HG03439 (cell line): ENCODE measurements around the gene RECQL5.

Source experiments
- ATAC-seq: cut with Tn5 transposase; IDR thresholded peaks from one replicate; pipeline ENCODE4 v1.9.1; 2021; ENCODE audit warnings: mild to moderate bottlenecking, moderate library complexity; ENCODE audit not compliant: unreplicated experiment

RECQL5 gene

DNA sequence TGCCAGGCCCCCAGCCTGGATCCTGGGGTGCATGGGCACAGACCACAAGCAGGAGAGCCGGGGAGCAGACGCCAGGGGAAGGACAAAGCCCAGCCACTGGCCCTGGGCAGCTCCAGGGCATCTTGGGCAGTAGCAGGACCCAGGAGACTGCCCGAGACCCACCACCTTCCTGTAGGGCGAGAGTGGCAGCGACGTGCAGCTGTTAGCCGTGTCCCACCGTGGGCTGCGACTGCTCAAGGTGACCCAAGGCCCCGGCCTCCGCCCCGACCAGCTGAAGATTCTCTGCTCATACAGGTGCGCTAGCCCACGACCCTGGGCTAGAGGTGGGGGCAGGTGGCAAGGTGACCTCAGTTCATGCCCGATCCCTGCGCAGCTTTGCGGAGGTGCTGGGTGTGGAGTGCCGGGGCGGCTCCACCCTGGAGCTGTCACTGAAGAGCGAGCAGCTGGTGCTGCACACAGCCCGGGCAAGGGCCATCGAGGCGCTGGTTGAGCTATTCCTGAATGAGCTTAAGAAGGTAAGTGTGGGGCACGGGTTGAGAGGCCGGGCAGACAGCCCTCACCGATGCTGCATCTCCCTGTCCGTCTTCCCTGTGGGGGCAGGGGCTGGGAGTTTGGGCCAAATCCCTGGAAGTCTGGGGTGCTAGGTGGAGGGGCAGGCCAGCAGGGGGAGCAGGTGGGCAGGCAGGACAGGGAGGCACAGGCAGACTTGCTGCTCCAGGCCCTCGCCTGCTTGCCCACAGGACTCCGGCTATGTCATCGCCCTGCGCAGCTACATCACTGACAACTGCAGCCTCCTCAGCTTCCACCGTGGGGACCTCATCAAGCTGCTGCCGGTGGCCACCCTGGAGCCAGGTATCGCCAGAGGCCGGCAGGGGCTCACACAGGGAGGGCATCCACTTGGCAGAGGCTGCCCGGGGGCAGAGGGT, 47.2 kb downstream of the RECQL5 start:
- no peak for ATAC-seq

DNA sequence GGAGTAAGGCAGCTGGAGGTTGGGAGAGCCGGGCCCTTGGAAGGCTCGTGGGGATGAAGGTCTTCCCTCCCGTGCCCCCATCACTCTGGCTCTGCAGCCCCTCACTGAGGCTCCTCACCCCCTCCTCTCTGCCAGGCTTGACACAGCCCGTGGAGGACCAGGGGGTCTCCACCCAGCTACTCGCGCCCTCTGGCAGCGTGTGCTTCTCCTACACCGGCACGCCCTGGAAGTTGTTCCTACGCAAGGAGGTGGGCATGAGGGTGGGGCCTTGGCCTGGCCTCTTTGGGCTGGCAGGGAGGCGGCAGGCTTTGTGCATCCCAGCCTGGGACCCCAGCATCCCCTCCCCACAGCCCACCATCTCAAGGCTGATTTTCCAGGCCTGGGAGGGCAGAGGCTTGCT, 49.3 kb downstream of the RECQL5 start:
- ATAC-seq = no peak

DNA sequence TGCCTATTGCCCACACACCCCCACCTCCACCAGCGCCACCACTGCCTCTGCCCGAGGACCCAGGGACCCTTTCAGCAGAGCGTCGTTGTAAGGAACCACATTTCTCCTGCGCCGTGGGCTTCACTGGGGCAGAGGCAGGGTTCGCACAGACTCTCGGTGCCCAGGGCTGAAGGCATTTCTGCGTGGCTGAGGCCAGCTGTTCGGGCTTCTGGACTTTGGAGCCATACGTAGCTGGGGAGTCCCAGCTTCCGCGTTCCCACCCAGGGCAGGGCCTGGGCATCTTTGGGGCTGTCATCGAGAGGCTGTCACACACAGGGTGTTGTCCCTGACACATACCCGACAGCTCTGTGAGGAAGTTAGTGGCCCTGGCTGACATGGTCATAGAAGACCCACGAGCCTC, 49.7 kb downstream of the RECQL5 start:
- ATAC-seq = no peak

DNA sequence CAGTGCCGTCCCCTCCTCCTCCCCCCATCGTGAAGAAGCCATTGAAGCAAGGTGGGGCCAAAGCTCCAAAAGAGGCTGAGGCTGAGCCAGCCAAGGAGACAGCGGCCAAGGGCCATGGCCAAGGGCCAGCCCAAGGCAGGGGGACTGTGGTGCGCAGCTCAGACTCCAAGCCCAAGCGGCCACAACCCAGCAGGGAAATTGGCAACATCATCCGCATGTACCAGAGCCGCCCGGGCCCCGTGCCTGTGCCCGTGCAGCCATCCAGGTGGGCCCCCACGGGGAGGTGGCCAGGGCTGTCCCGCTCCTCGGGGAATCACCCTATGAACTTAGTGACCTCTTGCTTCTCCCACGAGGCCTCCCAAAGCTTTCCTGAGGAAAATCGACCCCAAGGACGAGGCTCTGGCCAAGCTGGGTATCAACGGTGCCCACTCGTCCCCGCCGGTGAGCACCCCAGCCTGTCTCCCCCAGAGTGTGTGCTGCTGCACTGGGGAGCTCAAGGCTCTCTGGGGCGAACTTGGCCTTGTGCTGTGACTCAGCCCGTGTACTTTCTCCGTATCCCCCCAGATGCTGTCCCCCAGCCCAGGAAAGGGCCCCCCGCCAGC, 50.3 kb downstream of the RECQL5 start:
- no peak for ATAC-seq

DNA sequence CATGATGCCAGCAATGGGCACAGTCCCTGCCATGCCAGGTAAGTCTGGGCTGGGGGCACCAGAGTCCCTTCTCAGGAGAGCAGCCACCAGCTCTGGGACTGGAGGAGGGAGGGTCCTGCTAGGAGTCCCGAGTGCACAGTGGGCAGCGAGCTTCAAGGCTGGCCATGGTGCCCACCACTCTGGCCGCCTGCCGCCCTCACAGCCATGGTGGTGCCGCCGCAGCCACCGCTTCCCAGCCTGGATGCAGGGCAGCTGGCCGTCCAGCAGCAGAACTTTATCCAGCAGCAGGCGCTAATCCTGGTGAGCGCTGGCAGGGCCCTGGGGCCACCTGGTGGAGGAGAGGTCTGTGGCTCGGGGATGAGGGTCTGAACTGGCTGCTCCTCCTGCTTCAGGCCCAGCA, 51.7 kb downstream of the RECQL5 start:
- no peak for ATAC-seq

- no peak for ATAC-seq
Observed at GRCh38 chr17:75614556-75615270, 52.2 kb downstream of the RECQL5 start.

GRCh38 chr17:75614006-75614405, 52.9 kb downstream of the RECQL5 start:
- ATAC-seq = no peak

DNA sequence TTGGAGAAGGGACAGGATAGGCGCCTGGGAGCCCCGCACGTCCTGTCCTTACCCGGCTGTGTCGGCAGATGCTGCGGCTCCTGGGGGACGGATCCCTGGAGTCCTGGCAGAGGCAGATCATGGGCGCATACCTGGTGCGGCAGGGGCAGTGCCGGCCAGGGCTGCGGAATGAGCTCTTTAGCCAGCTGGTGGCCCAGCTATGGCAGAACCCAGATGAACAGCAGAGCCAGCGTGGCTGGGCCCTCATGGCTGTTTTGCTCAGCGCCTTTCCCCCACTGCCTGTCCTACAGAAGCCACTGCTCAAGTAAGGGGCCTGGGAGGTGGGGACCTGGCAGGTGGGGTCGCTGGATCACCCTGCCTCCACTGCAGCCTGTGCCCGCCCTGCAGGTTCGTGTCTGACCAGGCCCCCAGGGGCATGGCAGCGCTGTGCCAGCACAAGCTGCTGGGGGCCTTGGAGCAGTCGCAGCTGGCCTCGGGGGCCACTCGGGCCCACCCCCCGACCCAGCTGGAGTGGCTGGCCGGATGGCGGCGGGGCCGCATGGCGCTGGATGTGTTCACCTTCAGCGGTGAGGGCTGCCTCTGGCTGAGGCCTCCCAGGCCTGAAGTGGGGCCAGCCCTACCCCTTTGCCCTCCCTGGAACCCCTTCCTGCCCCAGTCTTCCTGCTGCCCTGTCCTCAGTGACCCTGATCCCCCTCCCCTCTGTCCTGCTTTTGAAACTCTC, 53.9 kb downstream of the RECQL5 start:
- ATAC-seq = no peak

DNA sequence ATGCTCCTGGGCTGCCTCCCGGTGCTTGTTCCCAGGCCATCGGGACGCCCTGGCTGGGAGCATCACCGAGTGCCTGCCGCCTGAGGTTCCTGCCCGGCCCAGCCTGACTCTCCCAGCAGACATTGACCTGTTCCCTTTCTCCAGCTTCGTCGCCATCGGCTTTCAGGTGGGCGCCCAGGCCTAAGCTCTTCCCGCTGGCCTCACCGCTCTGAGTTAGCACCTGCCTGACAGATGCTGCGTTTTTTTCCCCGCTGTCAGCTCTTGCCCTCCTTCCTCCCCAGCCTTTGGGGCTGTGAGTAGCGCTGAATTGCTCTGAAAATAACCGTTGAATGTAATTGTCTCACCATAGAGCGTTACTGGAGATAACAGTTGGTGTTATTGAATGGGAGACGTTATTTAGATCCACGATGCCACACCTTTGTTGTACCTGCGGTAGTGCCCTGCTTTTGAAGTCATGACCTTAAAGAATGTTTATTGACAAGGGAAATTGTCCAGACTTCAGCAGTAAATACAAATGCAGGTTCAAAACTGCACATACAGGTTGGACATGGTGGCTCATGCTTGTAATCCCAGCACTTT, 55.0 kb downstream of the RECQL5 start:
- no peak for ATAC-seq

- ATAC-seq = no peak
Observed at GRCh38 chr17:75610103-75610984, 56.6 kb downstream of the RECQL5 start.

GRCh38 chr17:75607086-75607485, 59.9 kb downstream of the RECQL5 start:
- no peak for ATAC-seq

DNA sequence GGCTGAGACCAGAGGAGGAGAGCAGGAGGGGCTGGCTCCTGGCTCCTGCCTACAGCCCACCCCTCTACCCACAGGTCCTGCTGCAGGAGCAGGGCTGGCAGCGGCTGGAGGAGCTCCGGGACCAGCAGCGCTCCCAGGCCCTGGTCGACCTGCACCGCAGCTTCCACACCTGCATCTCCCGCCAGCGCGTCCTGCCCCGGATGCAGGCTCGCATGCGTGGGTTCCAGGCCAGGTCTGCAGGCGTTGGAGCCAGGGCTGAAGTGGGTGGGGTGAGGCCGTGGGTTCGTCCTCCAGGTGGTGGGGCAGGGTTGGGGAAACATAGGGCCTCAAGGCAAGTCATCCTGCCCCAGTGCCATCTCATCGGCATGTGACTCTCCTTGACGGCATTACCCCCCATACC, 61.2 kb downstream of the RECQL5 start:
- ATAC-seq = no peak

DNA sequence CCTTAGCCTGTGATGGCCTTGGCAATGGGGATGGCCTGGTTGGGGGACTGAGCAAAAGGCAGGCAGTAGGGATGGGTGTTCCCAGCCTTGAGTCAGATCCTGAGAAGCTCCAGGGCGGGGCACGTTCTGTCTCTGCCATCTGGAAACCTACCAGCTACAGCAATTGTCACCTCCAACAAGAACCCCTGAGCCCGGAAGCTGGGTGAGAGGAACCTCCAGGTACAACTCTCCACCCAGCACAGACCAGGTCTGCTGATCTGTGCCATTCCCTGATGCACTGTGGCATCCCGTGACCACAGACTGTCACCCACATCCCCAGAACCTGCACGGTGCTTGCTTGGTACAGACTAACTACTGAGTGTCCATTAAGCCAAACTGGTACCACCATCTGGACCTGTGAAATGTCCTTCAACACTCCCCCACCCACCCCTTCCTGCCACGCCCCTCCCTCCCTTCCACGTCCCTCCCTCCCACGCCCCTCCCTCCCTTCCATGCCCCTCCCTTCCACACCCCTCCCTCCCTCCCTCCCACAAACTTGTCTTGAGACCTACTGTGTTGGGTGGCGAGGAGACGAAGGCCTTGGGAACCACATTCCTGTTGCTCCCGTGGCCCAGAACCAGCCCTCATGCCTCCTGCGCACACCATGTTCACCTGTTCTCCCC, 62.8 kb downstream of the RECQL5 start:
- no peak for ATAC-seq

- no peak for ATAC-seq
Observed at GRCh38 chr17:75603123-75603522, 63.8 kb downstream of the RECQL5 start.

DNA sequence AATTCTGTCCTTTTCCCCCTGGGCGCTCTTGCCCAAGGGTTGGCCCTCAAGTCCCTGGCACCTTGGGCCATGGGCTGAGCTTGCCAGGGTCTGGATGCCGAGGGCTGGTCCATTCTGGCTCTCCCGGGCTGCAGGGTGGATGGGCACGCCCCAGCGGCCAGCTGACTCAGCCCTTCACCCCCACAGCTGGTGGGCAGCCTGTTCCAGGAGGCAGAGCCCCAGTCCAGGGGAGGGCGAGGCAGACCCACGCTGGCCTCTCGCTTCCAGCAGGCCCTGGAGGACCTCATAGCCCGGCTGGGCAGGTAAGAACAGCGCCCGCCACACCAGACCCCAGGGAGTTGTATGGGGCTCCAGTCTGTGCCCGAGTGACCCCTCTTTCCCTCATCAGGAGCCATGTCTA, 64.3 kb downstream of the RECQL5 start:
- no peak for ATAC-seq

GRCh38 chr17:75601057-75601987, 65.6 kb downstream of the RECQL5 start:
- ATAC-seq = no peak

DNA sequence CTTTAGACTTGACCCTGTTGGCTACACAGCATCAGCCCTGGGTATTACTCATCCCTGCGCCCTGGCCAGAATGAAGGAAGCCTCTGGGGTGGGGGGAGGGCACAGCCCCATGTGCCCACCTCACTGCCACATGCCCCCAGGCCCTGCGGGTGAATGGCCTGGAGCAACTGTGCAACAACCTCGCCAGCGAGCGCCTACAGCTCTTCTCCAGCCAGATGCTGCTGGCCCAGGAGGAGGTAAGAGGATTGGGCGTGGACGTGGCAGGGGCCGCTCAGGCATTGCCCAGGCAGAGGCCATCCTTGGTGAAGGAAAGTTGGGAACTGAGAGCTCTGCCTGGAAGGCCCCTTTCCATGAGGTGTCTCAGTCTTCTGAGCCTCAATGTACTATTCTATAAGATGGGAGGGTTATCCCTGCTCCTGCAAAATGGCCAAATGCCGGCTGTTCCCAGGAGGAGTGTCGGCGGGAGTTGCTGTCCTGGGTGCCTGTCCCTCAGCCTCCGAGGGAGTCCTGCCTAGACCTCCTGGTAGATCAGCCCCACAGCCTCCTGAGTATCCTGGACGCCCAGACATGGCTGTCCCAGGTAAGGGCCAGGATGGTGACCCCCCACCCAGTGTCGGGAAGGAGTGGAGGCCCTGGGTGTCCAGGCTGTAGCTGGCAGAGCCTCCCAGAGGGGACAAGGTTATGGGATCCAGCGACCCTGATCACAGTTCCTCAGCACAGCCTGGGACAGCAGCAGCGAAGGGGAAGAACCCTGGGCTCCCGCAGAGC, 70.5 kb downstream of the RECQL5 start:
- no peak for ATAC-seq
